Kidney epithelial cell (primary cell): ENCODE data around the gene USP21. TPM values are rescaled to one million over a fixed set of nuclear protein-coding genes. Genes with fewer than 3 reads are reported as not detected.

ENCODE experiments used
- DNase-seq: peaks from one replicate; pipeline ENCODE4 v3.0.0-alpha.2; 2010; ENCODE audit warnings: low read depth
- H3K27me3 ChIP-seq: 2 replicates; pipeline ENCODE4 v1.6.0; 2011; ENCODE audit warnings: low read length; ENCODE audit not compliant: control insufficient read depth, insufficient read depth
- H3K36me3 ChIP-seq: 2 replicates; pipeline ENCODE4 v1.5.1; 2011; ENCODE audit warnings: low read length; ENCODE audit not compliant: control insufficient read depth, insufficient read depth
- H3K4me3 ChIP-seq: 2 replicates; pipeline ENCODE4 v1.5.1; 2011; ENCODE audit warnings: low read depth, mild to moderate bottlenecking, control low read depth, low read length
- total RNA-seq: library from RNA; depleted of rRNA; stranded (reverse); fragments of >200 nt; gene quantifications from 2 replicates; pipeline ENCODE4 v1.2.3, GENCODE V29; 2015
- TF ChIP-seq, protein P1 (sequence below): IDR thresholded peaks from 2 replicates; pipeline ENCODE4 v1.5.1; 2011; ENCODE audit warnings: mild to moderate bottlenecking, moderate library complexity, low read length, control low read depth, inconsistent platforms; ENCODE audit not compliant: insufficient read depth, poor library complexity, severe bottlenecking

USP21 gene
- total RNA-seq, 1 donor from 2014 or later: 10.5 TPM

DNA sequence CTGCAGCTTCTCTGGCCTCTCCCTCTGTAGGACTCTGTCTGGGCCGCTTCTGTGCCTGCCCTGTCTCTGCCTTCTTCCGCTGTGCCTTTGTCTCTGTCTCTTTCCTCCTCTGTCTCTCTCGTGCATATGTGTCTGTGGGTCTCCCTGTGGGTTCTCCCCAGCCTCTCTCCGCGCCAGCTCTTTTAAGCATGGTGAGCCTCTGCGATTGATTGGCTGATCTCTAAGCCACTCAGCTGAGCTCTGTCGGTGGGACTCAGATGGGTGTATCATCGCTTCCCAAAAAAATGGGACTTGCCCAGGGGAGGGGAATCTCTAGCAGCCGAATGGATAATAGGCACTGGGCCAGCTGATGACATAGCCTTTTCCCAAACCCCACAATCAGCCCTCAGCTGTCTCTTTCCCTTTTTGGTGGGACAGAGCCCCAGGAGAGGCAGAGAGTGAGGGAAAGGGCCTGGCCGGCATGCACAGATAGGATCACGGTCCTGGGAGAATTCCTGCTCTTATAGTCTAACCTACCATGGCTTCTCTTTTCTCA is 39.7 kb downstream of the USP21 start, which contains the start of gene ADAMTS4:
Gene ADAMTS4, minus strand, starts transcription at position 158 of the 535 bp plus-strand sequence. CDS start 427 bp downstream, outside the sequence.
- TF ChIP-seq, protein P1, sequence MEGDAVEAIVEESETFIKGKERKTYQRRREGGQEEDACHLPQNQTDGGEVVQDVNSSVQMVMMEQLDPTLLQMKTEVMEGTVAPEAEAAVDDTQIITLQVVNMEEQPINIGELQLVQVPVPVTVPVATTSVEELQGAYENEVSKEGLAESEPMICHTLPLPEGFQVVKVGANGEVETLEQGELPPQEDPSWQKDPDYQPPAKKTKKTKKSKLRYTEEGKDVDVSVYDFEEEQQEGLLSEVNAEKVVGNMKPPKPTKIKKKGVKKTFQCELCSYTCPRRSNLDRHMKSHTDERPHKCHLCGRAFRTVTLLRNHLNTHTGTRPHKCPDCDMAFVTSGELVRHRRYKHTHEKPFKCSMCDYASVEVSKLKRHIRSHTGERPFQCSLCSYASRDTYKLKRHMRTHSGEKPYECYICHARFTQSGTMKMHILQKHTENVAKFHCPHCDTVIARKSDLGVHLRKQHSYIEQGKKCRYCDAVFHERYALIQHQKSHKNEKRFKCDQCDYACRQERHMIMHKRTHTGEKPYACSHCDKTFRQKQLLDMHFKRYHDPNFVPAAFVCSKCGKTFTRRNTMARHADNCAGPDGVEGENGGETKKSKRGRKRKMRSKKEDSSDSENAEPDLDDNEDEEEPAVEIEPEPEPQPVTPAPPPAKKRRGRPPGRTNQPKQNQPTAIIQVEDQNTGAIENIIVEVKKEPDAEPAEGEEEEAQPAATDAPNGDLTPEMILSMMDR: no peak
- peaks cover 3% of the 10 kb centered on the region for H3K27me3 ChIP-seq
- no peak for DNase-seq
- no peaks in the 10 kb centered on the region for H3K36me3 ChIP-seq
- no peak within 1 kb of the TSS for H3K4me3 ChIP-seq

DNA sequence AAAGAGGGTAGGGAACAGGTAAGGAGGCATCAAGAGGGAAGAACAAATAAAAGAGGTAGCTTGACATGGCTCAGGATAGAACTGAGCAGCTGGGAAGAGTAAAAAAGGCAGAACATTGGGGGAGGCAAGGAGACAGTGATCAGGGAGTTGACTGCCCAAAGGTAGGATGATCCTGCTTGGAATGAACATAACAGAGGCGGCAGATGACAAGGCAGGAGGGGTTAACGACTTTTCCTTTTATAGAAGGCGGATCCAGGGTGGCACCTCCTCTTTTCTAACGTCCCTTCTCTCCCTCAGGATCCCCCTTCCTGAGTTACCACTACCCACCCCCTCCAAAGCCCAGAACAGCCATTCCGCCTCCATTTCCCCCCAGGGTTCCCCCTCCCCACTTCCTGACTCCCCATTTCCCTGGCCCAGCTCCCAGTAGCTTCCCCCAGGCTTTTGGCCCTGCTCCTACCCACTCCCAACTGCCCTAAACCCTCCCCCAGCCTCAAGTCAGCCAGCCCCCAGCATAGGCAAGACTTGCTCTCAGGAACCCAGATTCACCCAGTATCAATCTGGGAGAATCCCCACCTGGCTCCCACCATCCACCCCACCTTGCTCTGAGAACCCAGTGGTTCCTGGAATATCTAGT is 40.3 kb downstream of the USP21 start:
- Histone ChIP-seq H3K36me3 (no peaks in the 10 kb centered on the region), H3K27me3 (peaks cover 3% of the 10 kb centered on the region), H3K4me3 (no peak overlapping the region)
- TF ChIP-seq, protein P1: no peak
- DNase-seq: no peak

DNA sequence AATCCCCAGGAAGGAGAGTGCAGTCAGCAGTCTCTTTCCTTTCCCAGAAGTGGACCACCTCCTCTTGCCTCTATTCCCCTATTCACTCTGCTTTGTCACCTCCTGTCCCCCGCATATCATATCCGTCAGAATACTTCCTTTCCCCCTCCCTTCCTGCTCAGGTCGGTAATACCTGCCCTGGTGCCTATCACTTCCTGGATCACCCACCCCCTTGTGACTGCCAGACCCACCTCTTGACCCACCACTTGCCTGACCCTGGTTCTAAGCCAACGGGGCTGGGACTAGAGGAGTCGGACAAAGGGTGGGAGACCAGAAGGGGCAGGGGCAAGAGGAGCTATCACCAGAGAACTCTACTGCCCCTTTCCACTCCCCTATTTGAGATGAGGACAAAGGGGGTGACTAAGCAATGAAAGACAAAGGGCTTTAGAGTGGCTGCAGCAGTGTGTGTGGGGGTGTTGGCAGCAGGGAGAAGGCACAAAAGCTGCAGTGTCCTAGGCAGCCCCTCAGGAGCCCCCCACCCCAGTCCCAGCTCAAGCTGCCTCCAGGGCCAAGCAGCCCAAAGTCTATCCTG is 41.2 kb downstream of the USP21 start:
- Histone ChIP-seq H3K4me3 (no peak overlapping the region), H3K36me3 (no peaks in the 10 kb centered on the region), H3K27me3 (peaks cover 3% of the 10 kb centered on the region)
- TF ChIP-seq, protein P1: no peak
- DNase-seq: no peak

DNA sequence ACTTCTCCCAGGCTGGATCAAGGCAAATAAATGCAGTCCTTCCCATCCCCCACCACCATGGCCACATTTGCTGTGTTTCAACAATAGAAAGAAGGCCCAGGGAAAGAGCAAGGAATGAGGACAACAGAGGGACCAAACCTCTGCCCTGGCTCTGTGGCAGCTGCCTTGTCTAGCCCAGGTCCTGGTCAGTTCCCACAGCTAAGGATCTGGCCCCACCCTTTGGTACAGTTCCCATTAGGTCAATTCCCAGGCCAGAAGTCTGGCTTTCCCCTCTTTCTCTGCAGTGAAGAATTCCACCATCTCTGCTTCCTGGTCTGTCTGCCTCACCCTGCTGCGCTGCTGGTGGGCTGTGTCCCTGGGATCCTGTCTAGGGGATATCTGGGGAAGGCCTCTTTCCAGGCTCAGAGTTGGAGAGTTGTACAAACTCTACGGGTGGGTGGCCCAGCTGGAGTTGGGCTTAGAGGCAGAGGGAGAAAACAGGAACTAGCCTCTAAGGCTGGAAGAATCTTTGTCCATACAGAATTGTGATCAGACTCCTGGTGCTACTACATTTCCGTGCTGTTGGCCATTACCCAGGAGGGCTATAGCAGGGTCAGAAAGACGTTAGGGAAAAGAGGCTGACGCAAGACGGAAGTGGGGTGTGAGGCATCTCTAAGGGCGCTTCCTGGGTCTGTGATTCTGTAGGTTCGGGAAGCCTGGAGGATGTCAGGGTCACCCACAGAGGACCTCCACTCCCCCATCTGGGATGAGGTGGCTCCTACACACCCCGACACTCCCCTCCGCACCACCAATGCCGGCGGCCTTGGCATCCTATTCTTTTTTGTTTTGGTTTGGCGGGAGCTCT is 41.9 kb downstream of the USP21 start:
- DNase-seq: no peak
- H3K27me3 ChIP-seq: peaks cover 3% of the 10 kb centered on the region
- TF ChIP-seq, protein P1: no peak
- H3K36me3 ChIP-seq: no peaks in the 10 kb centered on the region
- no peak overlapping the region for H3K4me3 ChIP-seq

DNA sequence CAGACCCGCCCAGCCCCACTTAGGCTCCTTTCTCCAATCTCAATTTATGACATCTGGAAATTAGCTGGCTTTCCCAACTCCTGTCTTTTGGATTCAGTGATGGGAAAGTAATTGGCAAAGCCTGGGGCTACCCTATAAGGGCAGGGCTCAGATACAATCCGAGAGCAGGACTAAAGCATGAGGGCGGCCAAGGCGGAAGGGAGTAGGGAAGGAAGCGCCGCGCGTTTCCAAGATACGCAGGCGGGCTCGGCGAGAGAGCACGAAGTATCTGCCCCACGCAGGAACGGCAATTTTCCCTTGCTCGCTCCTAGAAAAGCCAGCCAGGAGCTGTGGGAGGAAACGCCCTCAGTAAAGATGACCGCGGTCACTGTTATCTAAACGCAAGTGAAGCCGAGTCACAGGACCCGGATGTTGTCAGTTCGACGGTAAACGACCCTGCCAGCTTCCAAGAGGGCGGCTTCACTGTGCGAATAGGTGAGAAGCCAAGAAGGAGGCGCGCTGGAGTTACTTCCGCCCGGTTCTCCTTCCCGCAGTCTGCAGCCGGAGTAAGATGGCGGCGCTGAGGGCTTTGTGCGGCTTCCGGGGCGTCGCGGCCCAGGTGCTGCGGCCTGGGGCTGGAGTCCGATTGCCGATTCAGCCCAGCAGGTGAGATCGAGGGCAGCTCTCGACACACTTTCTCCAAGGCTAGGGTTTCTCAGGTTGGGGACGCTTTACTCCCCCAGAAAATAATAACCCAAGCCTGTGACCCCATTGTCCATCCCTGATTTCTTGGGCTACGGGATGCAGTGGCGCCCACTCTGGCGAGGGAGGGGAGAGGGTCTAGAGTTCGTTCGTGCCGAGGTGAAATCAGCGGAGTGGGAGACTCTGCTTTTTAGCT is 42.8 kb downstream of the USP21 start, which contains the start of gene NDUFS2:
Gene NDUFS2, plus strand, starts transcription at position 532 of the 877 bp plus-strand sequence. Its CDS starts 19 bp downstream, at position 551.
- Histone ChIP-seq H3K4me3 (peak within 1 kb of the TSS; percentile 93), H3K27me3 (peaks cover 3% of the 10 kb centered on the region), H3K36me3 (peaks cover under 1% of the 10 kb centered on the region)
- TF ChIP-seq, protein P1: peak; percentile 45
- DNase-seq: peak; percentile 97
